Right lung (tissue), 5 donors: ENCODE data around the gene SLC22A14. TPM values are rescaled to one million over a fixed set of nuclear protein-coding genes. Genes with fewer than 3 reads are reported as not detected.
"Not testable (repeated sequence)": the region's sequence is repeated elsewhere in the genome, so short reads cannot be mapped to it uniquely, and the experiment has no call there.

Experiments
- DNase-seq, 2 donors: peaks; one replicate each; pipeline ENCODE4 v3.0.0-alpha.2; 2013
- polyA plus RNA-seq, 5 donors: library from polyadenylated mRNA; unstranded; fragments of 120-200 nt; gene quantifications; one replicate each; pipeline versions ENCODE4 v1.2.1 to v1.2.3, GENCODE V29; 2013; ENCODE audit warnings: inconsistent platforms in 1 of 5, low replicate concordance in 1 of 5; ENCODE audit not compliant: insufficient read length in 5 of 5, insufficient read depth in 1 of 5

Gene SLC22A14
- polyA plus RNA-seq, 5 donors: 0.11 to 0.24 (median 0.14) TPM

- DNase-seq: no peak
These were observed 31.6 kb downstream of the SLC22A14 start for GRCh38 chr3:38313695-38314094.

DNA sequence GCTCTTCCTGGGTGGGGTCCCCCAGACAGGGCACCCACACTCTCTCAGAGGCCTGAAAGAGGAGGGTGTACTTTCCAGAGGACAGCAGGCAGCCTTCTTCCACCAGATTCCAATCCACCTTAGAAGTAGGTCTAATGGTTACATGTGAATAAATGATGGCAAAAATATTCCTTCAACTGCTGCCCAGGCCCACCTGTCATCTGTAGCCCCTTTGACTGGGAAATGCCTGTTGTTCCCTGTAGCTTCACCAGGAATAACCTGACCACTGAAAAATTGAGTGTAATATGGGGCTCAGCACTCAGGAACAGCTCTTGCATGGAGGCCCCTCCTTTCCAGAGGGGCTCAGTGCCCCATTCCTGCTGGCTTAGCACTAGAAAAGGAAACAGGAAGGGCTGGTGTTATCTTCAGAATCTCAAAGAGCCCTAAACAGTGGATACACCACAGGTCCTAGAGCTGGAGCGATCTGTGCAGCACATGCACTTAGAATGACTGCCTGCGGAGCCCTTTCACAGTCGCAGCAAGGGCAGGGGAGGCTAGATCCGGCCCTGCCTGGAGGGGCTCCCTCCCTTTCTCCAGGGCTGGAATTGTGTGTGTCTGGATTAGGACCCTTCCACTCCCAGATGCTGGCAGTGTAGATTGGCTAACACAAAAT, 32.1 kb downstream of the SLC22A14 start:
- DNase-seq: no peak

DNA sequence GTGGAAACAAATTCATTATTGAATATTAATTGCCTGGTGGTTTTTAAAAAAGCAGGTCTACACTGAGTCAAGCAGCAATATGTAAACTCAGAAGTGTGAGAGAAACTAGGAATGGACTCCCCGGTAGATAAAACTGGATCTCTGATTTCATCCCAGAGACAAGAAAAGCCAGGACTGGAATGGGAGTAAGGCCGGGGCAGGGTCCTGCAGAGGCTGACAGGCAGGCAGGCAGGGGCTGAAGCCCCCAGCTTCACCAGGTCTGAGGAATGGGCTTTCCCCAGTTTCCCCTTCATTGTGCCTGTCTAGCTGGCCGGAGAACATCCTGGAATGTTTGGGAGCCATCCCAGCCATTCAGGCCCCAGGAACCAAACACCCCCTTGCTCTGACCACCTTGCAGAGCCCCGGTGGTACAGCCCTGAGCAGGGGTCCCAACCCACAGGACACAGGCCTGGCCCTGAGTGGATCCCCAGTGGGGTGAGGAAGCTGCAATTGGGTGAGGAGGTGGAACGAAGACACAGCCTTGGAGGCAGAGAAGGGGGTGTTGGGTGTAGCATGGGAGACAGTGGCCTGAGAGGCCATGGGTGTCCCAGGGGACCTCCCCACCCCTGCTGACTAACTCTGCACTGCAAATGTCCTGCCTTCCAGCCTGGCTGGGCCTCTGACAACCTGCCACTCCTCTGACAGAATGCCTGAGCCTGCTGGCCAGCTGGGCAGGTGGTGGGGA, 32.8 kb downstream of the SLC22A14 start:
- DNase-seq: no peak

- no peak for DNase-seq
These were observed 33.6 kb downstream of the SLC22A14 start for GRCh38 chr3:38315488-38316230.

DNA sequence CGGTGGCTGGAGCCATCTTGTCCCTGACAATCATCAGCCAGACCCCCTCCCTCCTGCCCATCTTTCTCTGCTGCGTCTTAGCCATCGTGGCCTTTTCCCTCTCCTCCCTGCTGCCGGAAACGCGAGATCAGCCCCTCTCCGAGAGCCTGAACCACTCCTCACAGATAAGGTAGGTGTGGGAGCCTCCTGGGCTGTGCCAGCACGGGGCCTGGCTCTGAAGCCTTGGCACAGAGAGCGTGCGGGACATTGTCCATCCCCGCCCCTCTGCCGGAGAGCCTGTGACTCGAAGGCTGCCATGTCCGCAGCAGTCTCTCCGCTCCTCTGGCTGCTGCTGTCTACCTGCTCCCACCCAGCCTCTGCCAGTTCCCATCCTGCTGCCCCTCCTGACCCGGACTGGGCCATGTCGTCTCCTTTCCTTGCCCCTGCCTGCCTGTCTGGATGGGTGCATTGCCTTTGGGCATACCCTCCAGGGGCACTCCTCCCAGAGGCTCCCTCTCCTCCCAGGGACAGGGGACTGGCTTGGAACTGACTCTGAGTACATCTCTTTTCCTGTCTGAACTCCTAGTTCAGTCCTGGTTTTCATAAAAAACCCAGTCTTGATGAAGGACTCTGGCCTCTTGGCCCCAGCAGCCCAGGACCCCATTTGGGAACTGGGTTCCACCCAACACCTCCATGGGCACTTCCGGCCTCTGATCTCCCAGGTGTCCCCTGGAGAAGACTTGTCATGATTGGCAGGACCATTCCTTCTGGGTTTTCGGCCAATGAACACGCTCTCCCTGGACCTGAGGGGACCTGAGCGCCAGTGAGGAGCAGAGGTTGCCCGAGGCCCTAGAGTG, 34.5 kb downstream of the SLC22A14 start:
- DNase-seq: no peak

GRCh38 chr3:38317192-38317759, 35.2 kb downstream of the SLC22A14 start:
- no peak for DNase-seq

DNA sequence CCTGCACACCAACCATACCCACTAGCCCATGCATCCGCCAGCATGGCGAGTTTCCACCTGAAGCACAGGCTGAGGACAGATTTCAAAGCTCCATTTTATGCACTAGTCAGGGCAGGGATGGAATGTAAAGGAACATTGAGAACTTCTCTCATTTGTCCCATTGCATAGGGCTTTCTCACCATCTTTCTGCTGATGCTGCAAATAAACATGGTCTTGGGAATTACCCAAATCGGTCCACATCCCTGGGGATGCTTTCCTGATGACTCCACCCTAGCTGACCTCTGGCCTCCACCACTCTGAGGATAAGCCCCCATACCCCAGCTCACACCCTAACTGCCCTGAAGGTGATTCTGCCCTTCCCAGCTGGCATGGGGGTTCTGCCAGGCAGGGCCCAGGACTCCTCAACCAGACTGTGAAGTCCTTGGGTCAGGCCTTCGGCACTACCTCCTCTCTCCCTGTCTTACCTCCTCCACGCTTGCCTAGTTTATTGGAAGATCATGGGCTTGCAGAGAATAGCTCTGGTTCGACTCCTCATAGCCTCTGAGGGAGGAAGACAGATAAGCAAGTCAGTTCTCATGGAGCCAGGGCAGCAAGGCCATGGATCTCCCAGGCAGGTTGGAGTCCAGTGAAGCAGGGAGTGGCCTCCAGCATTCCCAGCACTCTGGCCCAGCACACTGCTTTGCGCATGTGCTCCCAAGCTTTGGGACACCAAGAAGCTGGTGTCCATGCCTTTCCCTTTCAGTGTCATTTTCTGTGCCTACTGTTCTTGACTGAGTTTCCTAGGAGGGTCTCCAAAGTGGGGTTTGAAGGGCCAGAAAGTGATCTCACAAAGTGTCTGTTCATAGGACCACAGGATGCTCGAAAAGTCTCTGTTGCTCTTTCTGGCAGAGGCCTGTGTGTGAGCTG, 36.9 kb downstream of the SLC22A14 start:
- DNase-seq: no peak

GRCh38 chr3:38320638-38321037, 38.5 kb downstream of the SLC22A14 start:
- not testable (repeated sequence) for DNase-seq

DNA sequence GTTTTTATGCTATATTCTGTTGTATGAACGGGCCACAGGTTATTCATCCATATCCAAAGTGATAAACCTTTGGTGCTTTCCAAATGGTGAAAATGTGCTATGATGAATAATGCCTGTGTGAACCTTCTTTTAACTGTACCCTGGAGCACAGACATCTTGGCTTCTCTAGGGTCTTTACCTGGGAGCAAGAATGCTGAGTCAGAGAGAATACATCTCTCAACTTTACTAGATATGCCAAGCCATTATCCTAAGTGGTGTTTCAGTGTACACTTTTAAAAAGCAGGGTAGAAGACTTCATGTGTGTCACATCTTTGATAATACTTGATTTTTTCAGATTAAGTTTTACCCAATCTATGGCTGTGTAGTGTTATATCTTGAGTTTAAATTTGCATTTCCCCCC, 41.0 kb downstream of the SLC22A14 start:
- no peak for DNase-seq

DNA sequence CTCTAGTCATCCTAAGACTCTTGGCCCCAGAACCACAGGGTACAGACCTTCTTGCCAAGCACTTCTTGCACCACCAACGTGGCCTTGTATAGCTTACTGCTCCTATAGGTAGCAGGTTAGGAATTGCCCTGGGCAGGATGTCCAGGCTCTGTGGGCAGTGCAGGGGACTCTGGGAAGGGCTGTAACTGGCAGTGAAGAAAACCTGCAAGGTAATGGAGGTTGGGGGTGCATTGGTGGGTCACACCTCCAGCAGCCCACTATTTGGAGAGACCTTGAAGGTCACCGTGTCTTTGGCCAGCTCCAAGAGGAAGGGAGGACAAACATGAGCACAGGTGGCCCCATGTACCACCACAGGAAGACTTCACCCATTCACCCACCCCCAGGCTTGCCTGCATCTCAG, 43.2 kb downstream of the SLC22A14 start:
- no peak for DNase-seq

GRCh38 chr3:38327335-38328009, 45.4 kb downstream of the SLC22A14 start:
- DNase-seq: no peak

GRCh38 chr3:38331257-38332022, 49.3 kb downstream of the SLC22A14 start:
- no peak for DNase-seq

GRCh38 chr3:38332201-38332600, 50.1 kb downstream of the SLC22A14 start:
- DNase-seq: no peak

GRCh38 chr3:38334142-38335055, 52.3 kb downstream of the SLC22A14 start:
- DNase-seq: no peak

DNA sequence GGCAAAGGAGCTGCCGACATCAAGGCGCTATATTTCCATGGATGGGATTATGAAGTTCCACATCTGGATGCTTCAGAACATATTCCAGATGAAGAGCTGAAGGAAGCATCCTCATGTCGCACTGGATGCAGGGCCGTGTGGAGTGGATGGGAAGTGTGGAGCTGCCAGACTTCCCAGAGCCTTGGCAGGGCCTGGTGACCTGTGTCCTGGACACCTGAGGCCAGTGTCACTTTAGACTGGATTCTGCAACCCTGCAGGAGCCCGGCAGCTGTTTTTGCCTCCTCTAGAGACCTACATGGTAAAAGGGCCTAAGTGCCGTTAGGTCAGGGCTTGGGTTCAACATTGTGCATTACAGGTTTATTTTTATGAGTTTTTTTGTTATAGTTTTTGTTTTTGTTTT, 53.2 kb downstream of the SLC22A14 start:
- DNase-seq: no peak

DNA sequence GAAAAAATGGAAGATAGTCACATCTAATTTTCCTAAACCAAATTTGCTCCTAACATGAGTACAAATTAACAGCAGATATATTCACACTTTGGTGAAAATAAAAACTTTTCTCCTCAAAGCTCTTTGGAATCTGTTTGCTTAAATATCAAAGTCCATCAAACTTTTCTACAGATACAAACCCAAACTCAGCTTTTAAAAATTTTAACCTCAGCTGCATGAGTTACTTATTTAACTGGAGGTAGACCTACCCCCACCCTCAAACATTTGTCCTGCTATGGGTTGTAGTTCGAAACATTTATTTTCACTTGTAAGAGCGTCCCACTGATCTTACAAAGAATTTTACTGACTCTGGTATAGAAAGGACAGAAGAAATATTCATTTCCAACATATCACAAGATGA, 55.6 kb downstream of the SLC22A14 start:
- DNase-seq: no peak

- DNase-seq: no peak
These were observed 61.9 kb downstream of the SLC22A14 start for GRCh38 chr3:38343797-38344594.
